GM10266 (cell line): ENCODE results near the gene ITPR2.

Source experiments
- DNase-seq: peaks from one replicate; pipeline ENCODE4 v3.0.0; 2012; ENCODE audit errors: extremely low spot score
- CTCF ChIP-seq: IDR thresholded peaks from 2 replicates; pipeline ENCODE4 v1.5.1; 2012; ENCODE audit warnings: mild to moderate bottlenecking, low read depth; ENCODE audit not compliant: control insufficient read depth, insufficient read depth; ENCODE audit errors: missing control alignments

The ITPR2 gene

GRCh38 chr12:26471560-26471959, 361.4 kb downstream of the ITPR2 start:
- no peak for TF ChIP-seq CTCF
- DNase-seq: peak; percentile 60

- DNase-seq: no peak
- no peak for TF ChIP-seq CTCF
Measured at GRCh38 chr12:26469421-26470180, 363.4 kb downstream of the ITPR2 start.

- TF ChIP-seq CTCF: no peak
- DNase-seq: no peak
Measured at GRCh38 chr12:26467351-26467750, 365.6 kb downstream of the ITPR2 start.

GRCh38 chr12:26466726-26467125, 366.3 kb downstream of the ITPR2 start:
- no peak for TF ChIP-seq CTCF
- DNase-seq: no peak

GRCh38 chr12:26465419-26466097, 367.4 kb downstream of the ITPR2 start:
- TF ChIP-seq CTCF: no peak

GRCh38 chr12:26461776-26462175, 371.2 kb downstream of the ITPR2 start:
- DNase-seq: no peak
- TF ChIP-seq CTCF: no peak

More at GRCh38 chr12:26465419-26466097, 367.4 kb downstream of the ITPR2 start:
- no peak for DNase-seq

- no peak for TF ChIP-seq CTCF
- no peak for DNase-seq
Measured at GRCh38 chr12:26460361-26460760, 372.6 kb downstream of the ITPR2 start.
